SKM-1 treated with dmso at 0.1 percent for 144 hours (cell line): ENCODE data around the gene MAPK1.
"Not testable (repeated sequence)": the region's sequence is repeated elsewhere in the genome, so short reads cannot be mapped to it uniquely, and the experiment has no call there.

Experiments used
- DNase-seq: peaks from one replicate; lab custom pipeline; 2025; ENCODE audit not compliant: unreplicated experiment; lab: John Stamatoyannopoulos, UW

MAPK1 gene

DNA sequence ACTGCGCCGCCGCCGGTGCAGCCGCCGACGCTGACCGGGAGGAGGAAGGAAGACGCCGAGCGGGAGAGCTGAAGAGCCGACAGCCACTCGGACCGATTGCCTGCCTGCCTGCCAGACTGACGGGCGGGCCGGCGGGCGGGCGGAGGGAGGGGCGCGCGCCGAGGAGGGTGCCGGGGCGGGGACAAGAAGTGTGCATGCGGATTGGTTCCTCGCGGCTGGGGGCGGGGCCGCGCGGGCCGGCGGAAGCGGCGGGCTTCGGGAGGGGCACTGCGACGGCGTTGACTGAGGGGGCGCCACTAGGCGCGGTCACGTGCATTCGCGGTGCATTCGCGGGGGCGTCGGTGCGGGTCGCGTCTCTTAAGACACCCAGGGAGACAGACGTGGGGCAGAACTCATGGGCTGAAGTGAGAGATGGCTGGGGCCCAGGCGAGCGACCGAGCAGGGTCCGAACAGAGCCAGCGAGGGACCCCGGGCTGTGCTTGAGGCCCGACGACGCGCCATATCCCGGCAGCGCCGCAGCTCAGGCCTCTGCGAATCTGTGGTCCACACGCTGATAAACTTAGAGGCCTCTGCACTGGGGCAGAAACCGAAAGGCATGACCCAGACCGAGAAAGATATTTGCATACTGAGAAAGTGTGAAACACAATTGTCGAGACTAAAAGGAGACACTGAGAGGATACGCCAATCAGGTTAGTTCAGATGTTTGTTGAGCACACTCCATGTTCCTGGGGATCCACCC lies at the start of gene MAPK1:
Gene MAPK1, minus strand, starts transcription at position 118 of the 739 bp plus-strand sequence. CDS start 205 bp downstream, outside the sequence.
- peak; percentile 85 for DNase-seq

DNA sequence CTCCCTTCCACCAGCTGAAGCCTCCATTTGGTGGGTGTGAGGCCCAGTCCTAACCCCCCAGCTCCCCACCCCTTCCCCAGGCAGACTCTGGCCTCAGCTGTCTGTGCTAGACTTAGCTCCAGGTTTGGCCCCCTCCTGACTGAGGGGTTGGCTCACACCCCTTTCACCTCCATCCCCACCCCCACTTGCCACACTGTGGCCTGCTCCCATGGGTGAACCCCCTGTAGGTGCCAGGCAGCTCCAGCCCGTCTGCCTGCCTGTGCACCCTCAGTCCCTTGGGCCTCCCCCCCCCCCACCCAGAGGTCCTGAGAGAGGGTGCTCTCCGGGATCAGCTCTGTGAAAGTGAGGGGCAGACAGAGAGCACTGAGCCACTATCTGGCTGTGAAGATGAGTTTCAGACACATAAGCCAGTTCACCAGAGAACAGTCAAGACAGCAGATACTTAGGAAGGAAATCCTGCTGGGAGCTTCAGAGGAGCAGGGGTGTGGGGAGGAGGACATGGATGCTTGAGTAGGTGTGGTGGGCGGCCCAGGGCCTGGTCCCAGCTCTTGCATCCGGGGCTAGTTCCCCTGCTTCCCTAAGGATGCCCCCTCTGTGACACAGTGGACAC lies 49.0 kb upstream of the MAPK1 start:
- DNase-seq = no peak

DNA sequence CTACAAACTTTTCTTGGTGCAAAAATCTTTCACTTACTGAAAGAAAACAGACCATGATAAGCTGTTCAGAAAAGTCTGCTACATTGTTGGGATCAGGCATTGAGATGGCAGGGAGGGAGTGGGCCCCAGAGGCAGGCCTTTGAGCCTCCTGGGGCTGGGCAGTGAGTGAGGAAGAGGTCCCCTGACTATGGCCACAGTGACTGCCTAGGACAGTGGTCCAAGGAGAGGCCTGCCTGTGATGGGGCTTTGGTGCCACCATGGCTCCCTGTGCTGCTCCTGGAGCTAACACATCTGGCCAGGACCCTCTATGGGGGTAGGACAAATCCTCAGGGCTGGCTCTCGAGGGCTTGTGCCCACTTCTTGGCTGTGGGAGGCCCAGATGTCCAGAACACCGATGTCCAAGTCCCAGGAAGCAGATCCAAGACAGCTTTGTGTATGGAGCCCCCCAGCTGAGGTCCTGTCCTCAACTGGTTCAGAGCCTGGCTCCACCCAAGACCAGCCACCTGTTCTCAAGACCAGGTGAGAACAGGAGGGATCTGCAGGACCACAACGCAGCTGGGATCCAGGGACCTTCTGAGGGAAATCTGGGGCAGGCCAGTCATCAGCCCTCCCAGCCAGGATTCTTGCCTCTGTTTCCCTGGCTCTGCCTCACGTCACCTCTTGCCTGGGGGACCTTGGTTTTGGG lies 48.3 kb upstream of the MAPK1 start:
- no peak for DNase-seq

DNA sequence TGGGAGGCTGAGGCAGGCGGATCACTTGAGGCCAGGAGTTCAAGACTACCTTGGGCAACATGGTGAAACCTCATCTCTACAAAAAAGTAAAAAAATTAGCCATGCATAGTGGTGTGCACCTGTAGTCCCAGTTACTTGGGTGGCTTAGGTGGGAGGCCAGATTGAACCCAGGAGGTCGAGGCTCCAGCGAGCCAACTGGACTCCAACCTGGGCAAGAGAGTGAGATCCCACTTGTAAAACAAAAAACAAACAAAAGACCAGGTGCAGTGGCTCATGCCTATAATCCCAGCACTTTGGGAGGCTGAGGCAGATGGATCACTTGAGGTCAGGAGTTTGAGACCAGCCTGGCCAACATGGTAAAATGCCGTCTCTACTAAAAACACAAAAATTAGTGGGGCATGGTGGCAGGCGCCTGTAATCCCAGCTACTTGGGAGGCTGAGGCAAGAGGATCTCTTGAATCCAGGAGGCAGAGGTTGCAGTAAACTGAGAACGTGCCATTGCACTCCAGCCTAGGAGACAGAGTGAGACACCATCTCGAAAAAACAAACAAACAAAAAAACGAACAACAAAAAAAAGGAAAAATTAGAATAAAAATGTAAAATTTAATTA lies 46.7 kb upstream of the MAPK1 start:
- not testable (repeated sequence) for DNase-seq

DNA sequence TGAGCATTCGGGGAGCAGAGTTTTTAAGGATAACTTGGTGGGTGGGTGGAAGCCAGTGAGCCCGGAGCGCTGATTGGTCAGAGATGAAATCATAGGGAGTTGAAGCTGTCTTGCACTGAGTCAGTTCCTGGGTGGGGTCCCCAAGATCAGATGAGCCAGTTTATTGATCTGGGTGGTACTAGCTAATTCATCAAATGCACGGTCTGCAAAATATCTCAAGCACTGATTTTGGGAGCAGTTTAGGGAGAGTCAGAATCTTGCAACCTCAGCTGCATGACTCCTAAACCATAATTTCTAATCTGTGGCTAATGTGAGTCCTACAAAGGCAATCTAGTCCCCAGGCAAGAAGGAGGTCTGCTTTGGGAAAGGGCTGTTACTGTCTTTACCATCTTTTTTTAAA lies 42.9 kb upstream of the MAPK1 start:
- DNase-seq = not testable (repeated sequence)

DNA sequence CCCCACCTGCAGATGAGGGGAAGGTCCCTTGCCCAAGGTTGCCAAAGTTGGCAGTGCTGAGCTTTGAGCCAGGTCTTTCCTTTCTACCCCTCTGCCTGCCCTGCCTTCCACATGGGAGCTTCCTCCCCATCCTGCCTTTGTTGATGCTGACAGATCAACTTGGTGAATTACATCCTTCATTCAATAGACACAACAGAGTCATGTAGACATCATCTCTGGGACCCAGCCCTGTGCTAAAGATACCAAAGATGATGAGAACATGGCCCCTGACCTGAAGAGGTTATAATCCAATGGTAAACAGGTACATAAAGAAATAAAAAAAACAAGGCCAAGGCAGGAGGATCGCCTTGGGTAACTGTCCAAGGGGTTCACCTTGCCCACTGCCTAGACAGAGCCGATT lies 42.4 kb upstream of the MAPK1 start:
- no peak for DNase-seq

DNA sequence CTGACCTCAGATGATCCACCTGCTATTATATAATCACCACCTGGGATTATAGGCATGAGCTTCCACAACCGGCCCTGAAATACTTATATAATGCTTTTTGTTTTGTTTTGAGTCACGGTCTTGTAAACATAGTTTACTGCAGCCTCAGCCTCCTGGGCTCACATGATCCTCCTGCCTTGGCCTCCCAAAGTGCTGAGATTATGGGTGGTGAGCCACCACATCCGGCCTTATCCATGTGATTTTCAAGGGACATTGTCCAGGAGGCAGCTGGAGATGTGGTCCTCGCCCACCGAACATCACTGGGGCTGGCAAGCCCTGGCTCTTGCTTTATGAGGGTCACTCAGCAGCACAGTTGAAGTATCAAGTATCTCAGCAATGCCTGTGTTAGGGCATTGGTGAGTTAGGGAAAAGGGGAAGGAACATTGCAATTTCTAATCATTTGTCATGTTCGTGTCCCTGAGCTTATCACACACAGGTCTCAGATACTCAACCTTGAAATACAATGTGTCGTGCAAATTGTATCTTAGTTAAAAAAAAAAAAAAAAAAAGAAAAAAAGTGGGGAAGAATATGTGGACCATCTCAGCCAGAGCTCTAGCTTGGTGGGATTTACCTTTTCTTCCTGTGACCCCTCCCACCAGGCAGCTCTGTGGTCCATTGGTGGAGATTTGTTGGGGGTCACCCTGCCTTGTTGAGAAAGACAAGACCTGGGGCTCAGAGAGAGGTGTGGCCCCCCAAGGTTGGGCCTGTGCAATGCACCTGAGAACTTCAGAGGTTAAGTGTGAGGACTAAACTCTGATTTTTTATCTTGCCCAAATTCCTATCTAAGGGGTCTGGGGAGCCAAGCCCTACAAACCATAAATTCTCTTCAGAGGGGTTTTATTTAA lies 40.4 kb upstream of the MAPK1 start:
- no peak for DNase-seq

DNA sequence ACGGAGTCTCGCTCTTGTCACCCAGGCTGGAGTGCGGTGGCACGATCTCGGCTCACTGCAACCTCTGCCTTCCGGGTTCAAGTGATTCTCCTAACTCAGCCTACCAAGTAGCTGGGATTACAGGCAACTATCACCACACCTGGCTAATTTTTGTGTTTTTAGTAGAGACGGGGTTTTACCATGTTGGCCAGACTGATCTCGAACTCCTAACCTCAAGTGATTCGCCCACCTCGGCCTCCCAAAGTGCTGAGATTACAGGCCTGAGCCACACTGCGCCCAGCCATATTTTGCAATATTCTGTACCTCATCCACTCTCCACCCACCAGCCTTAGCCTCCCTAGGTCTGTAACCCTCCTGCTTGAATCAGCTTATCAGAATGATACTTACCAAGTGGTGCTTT lies 37.8 kb upstream of the MAPK1 start:
- not testable (repeated sequence) for DNase-seq

DNA sequence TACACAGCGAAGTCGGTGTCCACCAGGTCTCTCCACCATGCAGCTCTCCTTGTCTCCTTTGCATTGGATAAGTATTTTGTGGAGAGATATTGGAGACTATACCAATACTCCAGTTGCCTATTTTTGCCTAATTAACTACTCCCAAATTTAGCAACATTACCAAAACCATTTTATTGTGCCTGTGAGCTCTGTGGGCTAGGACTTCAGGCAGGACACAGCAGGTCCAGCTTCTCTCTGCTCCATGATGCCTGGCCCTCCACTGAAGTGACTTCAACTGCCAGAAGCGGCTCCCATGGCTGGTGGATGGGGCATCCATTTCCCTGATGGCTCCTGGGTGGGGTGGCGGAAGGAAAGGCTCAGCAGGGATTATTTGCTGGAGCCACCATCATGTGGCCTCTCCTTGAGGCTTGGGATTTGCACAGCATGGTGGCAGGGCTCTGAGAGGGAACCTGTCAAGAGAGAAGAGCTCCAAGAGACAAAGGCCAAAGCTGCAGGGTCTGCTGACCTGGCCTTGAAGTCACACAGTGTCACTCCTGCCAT lies 36.9 kb upstream of the MAPK1 start:
- no peak for DNase-seq

DNA sequence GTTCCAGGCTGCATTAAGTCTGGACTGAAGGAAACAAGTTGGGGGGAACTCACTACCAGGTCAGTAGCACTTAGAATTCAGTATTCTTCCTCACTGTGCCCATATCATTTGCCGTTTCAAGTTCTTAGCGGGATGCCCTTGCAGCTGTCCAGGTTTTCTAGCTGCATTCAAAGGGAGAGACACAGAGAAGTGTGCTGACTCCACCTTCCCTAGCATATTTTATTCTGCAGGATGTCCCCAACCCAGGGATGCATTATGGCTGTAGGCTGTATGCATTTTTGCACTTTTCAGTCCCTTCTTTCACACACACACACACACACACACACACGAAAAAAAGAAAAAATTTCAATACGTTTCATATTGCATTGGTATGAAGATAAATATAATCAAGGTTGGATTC lies 35.8 kb upstream of the MAPK1 start:
- no peak for DNase-seq

DNA sequence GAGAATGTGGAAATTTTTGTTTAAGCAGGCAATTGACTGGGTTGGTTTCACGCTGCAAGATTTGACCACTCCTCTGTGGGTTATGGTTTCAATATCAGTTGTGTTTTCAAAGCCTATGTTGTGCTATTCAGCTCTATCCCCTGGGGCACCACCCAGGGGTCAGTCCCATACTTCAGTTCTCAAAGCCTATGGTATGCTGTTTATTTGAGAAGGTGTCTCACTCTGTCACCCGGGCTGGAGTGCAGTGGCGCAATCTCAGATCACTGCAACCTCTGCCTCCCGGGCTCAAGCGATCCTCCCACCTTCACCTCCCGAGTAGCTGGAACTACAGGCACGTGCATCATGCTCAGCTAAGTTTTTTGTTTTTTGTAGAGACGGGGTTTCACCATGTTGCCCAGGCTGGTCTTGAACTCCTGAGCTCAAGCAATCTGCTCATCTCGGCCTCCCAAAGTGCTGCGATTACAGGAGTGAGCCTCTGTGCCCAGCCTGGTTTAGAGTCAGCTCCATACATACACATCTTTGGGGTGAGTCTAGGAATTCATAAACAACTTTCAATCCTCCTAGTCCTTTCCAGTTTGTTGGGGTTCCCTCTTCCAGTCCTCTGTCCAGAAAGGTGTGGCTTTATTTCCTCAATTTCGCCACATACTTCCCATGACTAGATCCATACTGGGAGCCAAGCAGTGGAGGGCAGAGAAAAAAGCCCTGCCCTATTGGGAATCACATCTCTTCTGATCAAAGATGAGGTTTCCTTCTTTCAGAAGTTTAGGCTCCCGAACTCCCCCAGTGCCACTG lies 35.0 kb upstream of the MAPK1 start:
- no peak for DNase-seq

DNA sequence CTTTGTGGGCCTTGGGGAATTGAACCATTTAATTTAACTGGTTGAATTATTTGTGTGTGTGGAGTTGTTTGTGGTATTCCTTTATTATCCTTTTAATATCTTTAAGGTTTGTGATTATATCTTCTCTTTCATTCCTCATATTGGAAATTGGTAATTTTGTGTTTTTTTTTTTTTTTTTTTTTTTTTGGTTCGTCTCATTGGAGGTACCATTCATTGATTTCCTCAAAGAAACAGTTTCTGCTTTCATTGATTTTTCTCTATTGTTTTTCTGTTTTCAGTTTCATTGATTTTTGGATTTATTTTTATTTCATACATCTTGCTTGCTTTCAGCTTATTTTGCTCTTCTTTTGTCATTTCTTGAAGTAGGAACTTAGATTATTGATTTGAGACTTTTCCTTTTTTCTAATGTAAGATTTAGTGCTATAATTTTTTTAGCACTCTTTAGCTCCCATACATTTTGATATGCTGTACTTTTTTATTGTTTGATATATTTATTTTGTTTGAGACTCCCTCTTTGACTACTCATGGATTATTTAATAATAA lies 31.0 kb upstream of the MAPK1 start:
- DNase-seq = no peak

DNA sequence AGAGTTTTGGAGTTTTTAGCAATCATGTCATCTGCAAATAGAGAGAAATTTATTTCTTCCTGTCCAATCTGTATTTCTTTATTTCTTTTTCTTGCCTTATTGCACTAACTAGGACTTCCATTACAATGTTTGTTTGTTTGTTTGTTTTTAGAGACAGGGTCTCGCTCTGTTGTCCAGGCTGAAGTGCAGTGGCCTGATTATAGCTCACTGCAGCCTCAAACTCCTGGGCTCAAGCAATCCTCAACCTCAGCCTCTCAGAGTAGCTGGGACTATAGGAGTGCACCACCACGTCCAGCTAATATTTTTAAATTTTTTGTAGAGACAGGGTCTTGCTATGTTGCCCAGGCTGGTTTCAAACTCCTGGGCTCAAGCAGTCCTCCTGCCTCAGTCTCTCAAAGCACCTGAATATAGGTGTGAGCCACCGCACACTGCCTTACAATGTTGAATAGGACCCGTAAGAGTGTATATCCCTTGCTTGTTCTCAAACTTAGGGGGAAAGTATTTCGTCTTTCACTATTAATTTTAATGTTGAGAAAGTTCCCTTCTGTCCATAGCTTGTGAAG lies 29.6 kb upstream of the MAPK1 start:
- no peak for DNase-seq

DNA sequence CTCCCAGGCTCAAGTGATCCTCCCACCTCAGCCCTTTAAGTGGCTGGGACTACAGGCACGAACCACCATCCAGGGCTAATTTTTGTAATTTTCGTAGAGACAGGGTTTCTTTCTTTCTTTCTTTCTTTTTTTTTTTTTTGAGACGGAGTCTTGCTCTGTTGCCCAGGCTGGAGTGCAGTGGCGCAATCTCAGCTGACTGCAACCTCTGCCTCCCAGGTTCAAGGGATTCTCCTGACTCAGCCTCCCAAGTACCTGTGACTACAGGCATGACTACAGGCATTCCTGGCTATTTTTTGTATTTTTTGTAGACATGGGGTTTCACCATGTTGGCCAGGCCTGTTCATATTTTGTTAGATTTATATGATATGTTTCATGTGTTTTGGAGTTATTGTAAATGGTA lies 28.8 kb upstream of the MAPK1 start:
- DNase-seq = not testable (repeated sequence)

DNA sequence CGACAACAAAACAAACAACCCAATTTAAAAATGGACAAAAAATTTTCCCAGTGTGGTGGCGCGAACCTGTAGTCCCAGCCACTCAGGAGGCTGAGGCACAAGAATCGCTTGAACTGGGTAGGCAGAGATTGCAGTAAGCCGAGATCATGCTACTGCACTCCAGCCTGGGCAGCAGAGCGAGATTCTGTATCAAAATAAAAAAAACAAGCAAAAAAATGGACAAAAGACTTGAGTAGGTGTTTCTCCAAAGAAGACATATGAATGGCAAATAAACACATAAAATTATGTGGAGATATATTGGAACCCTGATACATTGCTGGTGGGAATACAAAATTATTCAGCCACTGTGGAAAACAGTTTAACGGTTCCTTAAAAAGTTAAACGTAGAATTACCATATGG lies 27.4 kb upstream of the MAPK1 start:
- DNase-seq = no peak

DNA sequence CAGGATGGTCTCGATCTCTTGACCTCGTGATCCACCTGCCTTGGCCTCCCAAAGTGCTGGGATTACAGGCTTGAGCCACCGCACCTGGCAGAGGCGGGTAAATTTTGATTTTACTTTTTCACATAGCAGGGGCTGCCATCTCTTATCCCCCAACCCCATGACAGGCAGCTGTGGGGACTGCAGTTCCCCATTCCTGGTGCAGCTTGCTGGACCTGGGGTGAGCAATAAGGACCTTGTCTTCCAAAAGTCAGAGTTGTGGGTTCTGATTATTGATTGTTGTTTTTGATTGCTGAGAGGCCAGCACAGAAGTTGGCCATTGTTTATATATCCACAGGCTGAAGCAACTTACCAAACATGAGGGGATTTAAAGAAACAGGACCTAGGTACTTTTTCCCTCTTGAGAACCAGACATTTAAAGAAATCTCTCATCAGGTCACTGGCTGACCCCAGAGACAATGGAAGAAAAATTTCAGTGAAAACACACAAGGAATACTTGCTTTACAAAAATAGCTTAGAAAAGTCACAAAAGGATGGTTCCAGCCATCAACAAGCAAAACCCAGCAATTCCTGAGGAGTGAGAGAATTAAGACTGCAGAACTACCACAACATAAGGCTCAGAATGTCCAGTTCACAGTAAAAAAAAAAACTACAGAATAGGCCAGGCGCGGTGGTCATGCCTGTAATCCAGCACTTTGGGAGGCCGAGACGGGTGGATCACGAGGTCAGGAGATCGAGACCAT lies 22.0 kb upstream of the MAPK1 start:
- no peak for DNase-seq

DNA sequence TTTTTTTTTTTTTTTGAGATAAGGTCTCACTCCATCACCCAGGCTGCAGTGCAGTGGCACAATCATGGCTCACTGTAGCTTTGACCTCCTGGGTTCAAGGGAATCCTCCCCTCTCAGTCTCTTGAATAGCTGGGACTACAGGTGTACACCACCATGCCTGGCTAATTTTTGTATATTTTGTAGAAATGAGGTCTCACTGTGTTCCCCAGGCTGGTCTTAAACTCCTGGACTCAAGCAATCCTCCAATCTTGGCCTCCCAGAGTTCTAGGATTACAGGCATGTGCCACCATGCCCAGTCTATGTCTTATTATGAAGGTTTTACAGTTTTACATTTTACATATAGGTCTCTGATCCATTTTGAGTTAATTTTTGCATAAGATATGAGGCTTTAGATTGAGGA lies 20.4 kb upstream of the MAPK1 start:
- DNase-seq = no peak

DNA sequence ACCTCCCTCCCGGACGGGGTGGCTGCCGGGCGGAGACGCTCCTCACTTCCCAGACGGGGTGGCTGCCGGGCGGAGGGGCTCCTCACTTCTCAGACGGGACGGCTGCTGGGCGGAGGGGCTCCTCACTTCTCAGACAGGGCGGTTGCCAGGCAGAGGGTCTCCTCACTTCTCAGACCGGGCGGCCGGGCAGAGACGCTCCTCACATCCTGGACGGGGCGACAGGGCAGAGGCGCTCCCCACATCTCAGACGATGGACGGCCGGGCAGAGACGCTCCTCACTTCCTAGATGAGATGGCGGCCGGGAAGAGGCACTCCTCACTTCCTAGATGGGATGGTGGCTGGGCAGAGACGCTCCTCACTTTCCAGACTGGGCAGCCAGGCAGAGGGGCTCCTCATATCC lies 16.5 kb upstream of the MAPK1 start:
- not testable (repeated sequence) for DNase-seq
